ENCODE results near the gene OR51A2. TPM values are rescaled to one million over a fixed set of nuclear protein-coding genes. Genes with fewer than 3 reads are reported as not detected.
"Not testable (repeated sequence)": the region's sequence is repeated elsewhere in the genome, so short reads cannot be mapped to it uniquely, and the experiment has no call there.

The OR51A2 gene
- not detected for polyA plus RNA-seq (2013, experiment 1 of 2; ENCODE audit: insufficient read length)
- not detected for polyA plus RNA-seq (2013, experiment 2 of 2; ENCODE audit: insufficient read length)

- not testable (repeated sequence) for DNase-seq
Measured at GRCh38 chr11:4955613-4956012, at the start of gene OR51A2. OR51A2 (minus strand) TSS chr11:4955713; CDS start chr11:4955713, 0 bp downstream.

- DNase-seq = peak; percentile 54
Measured at GRCh38 chr11:5004424-5005274, 49.1 kb upstream of the OR51A2 start.

GRCh38 chr11:4994551-4994950, 39.0 kb upstream of the OR51A2 start, which contains the start of gene OR51L1:
OR51L1 (plus strand) TSS chr11:4994851; CDS start chr11:4998983, 4,132 bp downstream.
- DNase-seq = no peak

GRCh38 chr11:4991060-4991459, 35.5 kb upstream of the OR51A2 start:
- DNase-seq = peak; percentile 2

GRCh38 chr11:4983841-4984240, 28.3 kb upstream of the OR51A2 start:
- DNase-seq = no peak

GRCh38 chr11:4982678-4983077, 27.2 kb upstream of the OR51A2 start:
- no peak for DNase-seq

- no peak for DNase-seq
Measured at GRCh38 chr11:4979036-4979435, 23.5 kb upstream of the OR51A2 start.

GRCh38 chr11:4975436-4975835, 19.9 kb upstream of the OR51A2 start:
- no peak for DNase-seq

GRCh38 chr11:4962816-4963215, 7.3 kb upstream of the OR51A2 start:
- no peak for DNase-seq

GRCh38 chr11:4960877-4961276, 5.4 kb upstream of the OR51A2 start:
- no peak for DNase-seq

- DNase-seq = no peak
Measured at GRCh38 chr11:4957396-4957795, 1.9 kb upstream of the OR51A2 start.

GRCh38 chr11:4947505-4947904, 8.0 kb downstream of the OR51A2 start, which contains the start of gene OR51A4:
OR51A4 (minus strand) TSS chr11:4947605; CDS start chr11:4947100, 505 bp downstream.
- DNase-seq = no peak

- no peak for DNase-seq
Measured at GRCh38 chr11:4936745-4937144, 18.8 kb downstream of the OR51A2 start.

GRCh38 chr11:4932751-4933150, 22.8 kb downstream of the OR51A2 start:
- no peak for DNase-seq

GRCh38 chr11:4926608-4927007, 28.9 kb downstream of the OR51A2 start:
- peak; percentile 9 for DNase-seq

GRCh38 chr11:4924239-4924638, 31.3 kb downstream of the OR51A2 start, which contains the start of gene OR51G1:
OR51G1 (minus strand) TSS chr11:4924339; CDS start chr11:4924339, 0 bp downstream.
- DNase-seq = no peak

GRCh38 chr11:4922304-4922703, 33.2 kb downstream of the OR51A2 start:
- DNase-seq = no peak

GRCh38 chr11:4921796-4922195, 33.7 kb downstream of the OR51A2 start:
- DNase-seq = no peak

- DNase-seq = no peak
Measured at GRCh38 chr11:4919250-4919649, 36.3 kb downstream of the OR51A2 start, which contains the start of gene OR51G2. OR51G2 (minus strand) TSS chr11:4919350; CDS start chr11:4915663, 3,687 bp downstream.

- no peak for DNase-seq
Measured at GRCh38 chr11:4916581-4916980, 38.9 kb downstream of the OR51A2 start.

Data from fibroblast of skin of back (primary cell).